GM21360 (cell line): ENCODE data around the gene FBP1.
"Not testable (repeated sequence)": the region's sequence is repeated elsewhere in the genome, so short reads cannot be mapped to it uniquely, and the experiment has no call there.

ENCODE experiments used
- ATAC-seq: cut with Tn5 transposase; IDR thresholded peaks from one replicate; pipeline ENCODE4 v1.9.1; 2021; ENCODE audit warnings: mild to moderate bottlenecking, moderate library complexity; ENCODE audit not compliant: unreplicated experiment

Gene FBP1

DNA sequence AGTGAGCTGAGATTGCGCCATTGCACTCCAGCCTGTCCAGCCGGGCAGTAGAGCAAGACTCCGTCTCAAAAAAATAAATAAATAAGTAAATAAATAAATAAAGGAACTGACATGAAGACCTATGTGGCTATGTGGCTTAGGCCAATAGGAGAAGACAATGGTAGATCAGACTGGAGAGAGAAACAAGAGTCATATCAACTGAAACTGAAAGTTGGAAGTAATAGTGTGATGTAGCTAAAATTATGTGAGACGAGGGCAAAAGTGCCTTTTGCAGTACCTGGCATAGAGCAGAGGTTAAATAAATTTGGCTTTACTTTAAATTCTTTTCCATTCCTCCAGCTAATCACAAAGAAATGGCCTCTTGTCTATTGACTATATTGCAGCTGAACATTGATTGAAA is 53.0 kb downstream of the FBP1 start:
- ATAC-seq = no peak

- ATAC-seq = no peak
These were observed 54.8 kb downstream of the FBP1 start for GRCh38 chr9:94584555-94584954.

DNA sequence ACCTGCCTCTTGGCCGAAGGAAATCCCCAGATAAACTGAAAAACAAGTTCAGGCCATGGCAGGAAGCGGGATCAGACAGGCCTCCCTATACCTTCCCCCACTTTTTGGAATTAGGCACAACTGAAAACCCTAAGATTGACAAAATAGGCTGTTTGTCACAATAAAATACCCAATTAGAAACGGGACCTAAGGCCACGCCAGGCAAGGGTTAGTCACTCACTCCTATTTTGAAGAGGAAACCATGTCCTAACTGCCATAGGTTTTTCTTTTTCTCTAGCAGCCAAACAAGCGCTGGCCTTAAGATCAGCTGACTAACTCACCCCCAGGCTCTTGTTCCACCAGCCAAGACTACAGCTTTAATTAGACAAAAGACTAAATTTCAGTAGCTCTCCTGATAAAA is 57.6 kb downstream of the FBP1 start:
- ATAC-seq = no peak

DNA sequence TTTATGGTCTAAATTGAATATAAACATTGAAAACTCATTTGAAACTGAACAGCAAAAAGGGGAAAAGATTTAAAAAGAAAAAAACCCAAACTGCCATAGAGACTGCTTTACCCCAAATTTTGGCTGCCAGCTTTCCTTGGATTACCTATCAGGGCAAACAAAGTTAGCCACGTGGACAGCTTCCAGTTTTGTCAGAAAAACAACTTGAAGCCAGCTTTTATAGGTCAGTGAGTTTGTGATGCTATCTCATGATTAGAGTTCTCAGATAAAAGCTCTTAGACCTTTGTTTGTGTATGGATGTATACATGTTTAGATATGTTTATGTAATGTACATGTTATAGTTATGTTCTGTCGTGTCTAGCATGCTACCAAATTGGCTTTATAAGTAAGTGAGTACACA is 61.7 kb downstream of the FBP1 start:
- ATAC-seq = no peak

GRCh38 chr9:94577036-94577435 is 62.3 kb downstream of the FBP1 start:
- no peak for ATAC-seq

GRCh38 chr9:94576131-94576530 is 63.2 kb downstream of the FBP1 start:
- ATAC-seq = no peak

DNA sequence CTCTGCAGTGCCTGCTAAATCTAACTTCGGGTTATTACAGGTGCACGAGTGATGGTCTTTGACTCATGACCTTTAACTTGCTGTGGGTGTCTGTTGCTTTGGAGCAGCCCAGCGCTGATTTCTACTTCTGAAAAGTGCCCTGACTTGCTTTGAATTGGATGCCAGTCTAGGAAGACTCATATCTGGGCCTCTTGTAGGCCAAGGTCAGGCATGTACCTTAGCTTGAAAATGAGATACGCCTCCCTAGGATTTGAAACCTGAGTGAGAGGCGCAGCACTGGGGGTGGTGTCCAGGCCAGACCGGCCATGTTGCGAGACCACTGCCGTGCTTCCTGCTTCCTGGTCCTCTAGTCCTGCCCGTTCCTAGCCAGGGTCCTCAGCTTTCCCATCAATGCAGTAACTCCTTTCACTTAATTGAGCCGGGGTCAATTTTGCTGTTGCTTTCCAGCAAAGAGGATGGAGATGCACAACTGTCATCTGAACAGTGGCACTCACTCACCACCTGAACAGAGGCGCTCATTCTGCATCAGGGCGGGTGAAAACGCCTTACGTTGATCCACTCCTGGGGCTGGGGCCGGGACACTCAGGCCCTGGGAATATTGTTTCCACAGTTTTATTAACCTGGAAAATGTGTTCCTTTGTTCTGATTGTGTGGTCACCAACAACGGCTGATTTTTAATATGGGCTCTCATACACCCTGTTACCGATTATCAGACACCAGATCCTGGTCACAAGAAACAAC is 70.2 kb downstream of the FBP1 start:
- ATAC-seq = no peak

DNA sequence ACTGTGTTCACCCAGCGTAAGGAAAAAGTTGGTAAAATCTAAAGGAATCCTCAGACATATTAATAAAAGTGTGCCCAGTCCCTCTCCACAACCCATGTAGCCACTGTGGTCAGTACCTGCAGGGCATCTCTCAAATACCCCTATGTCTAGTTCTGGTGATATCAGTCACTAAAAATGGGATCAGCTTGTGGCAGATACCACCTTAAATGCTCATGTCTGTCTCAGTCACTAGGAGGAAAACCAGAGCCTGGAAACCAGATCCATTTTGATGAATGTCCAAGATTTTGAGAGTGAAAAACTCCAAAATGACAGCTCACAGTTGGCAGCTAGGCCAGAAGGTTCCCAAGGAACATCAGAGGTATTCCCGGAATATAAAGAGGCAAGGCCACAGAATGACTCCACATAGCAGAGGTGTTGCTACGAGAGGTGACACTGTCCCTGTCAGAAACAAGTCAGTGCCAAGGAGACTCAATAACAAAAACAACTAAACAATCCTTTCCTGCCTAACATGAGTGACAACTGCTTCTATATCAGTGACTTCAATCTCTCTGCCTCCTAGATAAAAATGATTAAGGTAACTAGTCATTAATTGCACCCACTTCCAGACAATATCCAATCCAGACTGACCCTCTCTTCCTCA is 70.9 kb downstream of the FBP1 start:
- no peak for ATAC-seq

DNA sequence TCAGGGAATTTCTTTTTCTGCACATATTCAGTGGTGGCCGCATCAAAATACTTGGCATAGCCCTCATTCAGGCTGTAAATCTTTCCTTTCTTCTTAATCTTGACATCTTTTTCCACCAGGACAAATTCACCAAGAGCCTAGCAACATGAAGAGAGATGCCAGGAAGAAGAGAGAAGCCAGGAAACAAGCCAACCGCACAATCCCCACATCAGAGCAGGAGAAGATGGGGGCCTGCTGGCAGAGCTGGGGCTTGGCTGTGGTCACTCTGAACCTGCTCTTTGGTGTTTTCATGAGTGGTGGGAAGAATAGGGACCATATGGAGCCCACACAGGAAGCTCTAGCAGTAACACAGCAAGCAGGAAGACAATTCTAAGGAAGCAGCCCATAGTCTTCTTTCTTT is 72.0 kb downstream of the FBP1 start:
- ATAC-seq = no peak

DNA sequence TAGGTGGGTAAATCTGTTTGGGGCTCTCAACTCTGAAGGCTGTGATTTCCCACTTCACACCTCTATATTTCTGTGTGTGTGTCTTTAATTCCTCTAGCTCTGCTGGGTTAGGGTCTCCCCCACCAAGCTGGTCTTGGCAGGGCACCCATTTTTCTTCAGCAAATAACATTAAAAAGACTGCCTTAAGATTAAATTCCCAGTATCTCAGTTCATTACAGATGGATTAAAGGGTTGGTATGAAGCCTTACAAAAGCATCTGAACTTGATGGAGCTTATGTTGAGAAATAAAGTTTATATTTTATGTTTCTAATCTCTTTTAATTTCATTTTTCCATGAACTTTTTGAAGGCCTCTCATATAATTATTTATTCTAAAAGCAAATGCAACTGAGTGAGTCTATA is 72.8 kb downstream of the FBP1 start:
- ATAC-seq = no peak

- not testable (repeated sequence) for ATAC-seq
These were observed 75.0 kb downstream of the FBP1 start for GRCh38 chr9:94564279-94564678.

- ATAC-seq = no peak
These were observed 75.8 kb downstream of the FBP1 start for GRCh38 chr9:94563548-94563947.

GRCh38 chr9:94560237-94560636 is 79.1 kb downstream of the FBP1 start:
- ATAC-seq = no peak

GRCh38 chr9:94557376-94557775 is 81.9 kb downstream of the FBP1 start:
- no peak for ATAC-seq

- no peak for ATAC-seq
These were observed 84.6 kb downstream of the FBP1 start, which contains the start of gene PCAT7 for GRCh38 chr9:94554439-94555331. PCAT7 (plus strand) TSS chr9:94555083.

- no peak for ATAC-seq
These were observed 85.3 kb downstream of the FBP1 start for GRCh38 chr9:94554078-94554438.
